BE2C (cell line): ENCODE measurements around the gene SF3A1.
A peak's percentile ranks its signal among the peaks of the same experiment; 100 is the strongest.

ENCODE experiments used
- DNase-seq: peaks from one replicate; pipeline ENCODE4 v3.0.0-alpha.2; 2020
- H3K27me3 ChIP-seq: fragments of 250-450 bp; sonication (Bioruptor Pico); 2 replicates; pipeline ENCODE4 v1.5.1; 2020; ENCODE audit warnings: mild to moderate bottlenecking
- H3K36me3 ChIP-seq: fragments of 250-450 bp; sonication (Bioruptor Pico); 2 replicates; pipeline ENCODE4 v1.5.1; 2020; ENCODE audit warnings: mild to moderate bottlenecking
- H3K4me1 ChIP-seq: fragments of 250-450 bp; sonication (Bioruptor Pico); 2 replicates; pipeline ENCODE4 v1.5.1; 2020
- H3K4me3 ChIP-seq: 2 replicates; pipeline ENCODE4 v1.5.1; 2011; ENCODE audit warnings: low read depth, low read length
- H3K9me3 ChIP-seq: fragments of 250-450 bp; sonication (Bioruptor Pico); 2 replicates; pipeline ENCODE4 v1.5.1; 2020
- CTCF ChIP-seq: IDR thresholded peaks from 2 replicates; pipeline ENCODE4 v1.5.1; 2012; ENCODE audit warnings: mild to moderate bottlenecking, low read depth, low read length

The SF3A1 gene

GRCh38 chr22:30400159-30400558 is 43.5 kb upstream of the SF3A1 start:
- DNase-seq, result no peak
- no peak overlapping the region for H3K4me3 ChIP-seq
- no peaks in the 10 kb centered on the region for H3K9me3 ChIP-seq
- no peaks in the 10 kb centered on the region for H3K4me1 ChIP-seq
- H3K36me3 ChIP-seq, result no peaks in the 10 kb centered on the region
- TF ChIP-seq CTCF, result no peak
- H3K27me3 ChIP-seq, result peaks cover 5% of the 10 kb centered on the region; the same call in 1 of the 2 replicates

- TF ChIP-seq CTCF, result no peak
- Histone ChIP-seq H3K27me3 (peaks cover 5% of the 10 kb centered on the region; the same call in 1 of the 2 replicates), H3K4me1 (no peaks in the 10 kb centered on the region), H3K4me3 (no peak overlapping the region), H3K9me3 (no peaks in the 10 kb centered on the region), H3K36me3 (no peaks in the 10 kb centered on the region)
- DNase-seq, result no peak
Measured at GRCh38 chr22:30399718-30400117, 43.0 kb upstream of the SF3A1 start.

- Histone ChIP-seq H3K36me3 (no peaks in the 10 kb centered on the region), H3K4me1 (no peaks in the 10 kb centered on the region), H3K27me3 (peaks cover 5% of the 10 kb centered on the region; the same call in 1 of the 2 replicates), H3K9me3 (no peaks in the 10 kb centered on the region), H3K4me3 (no peak overlapping the region)
- no peak for TF ChIP-seq CTCF
- DNase-seq, result no peak
Measured at GRCh38 chr22:30398685-30399680, 42.3 kb upstream of the SF3A1 start.

GRCh38 chr22:30397656-30398635 is 41.3 kb upstream of the SF3A1 start:
- Histone ChIP-seq H3K4me3 (peak overlapping the region; percentile 36), H3K27me3 (peaks cover 5% of the 10 kb centered on the region; the same call in 1 of the 2 replicates), H3K9me3 (no peaks in the 10 kb centered on the region), H3K4me1 (no peaks in the 10 kb centered on the region), H3K36me3 (no peaks in the 10 kb centered on the region)
- no peak for DNase-seq
- no peak for TF ChIP-seq CTCF

- peak; percentile 67 for DNase-seq
- H3K4me1 ChIP-seq, result no peaks in the 10 kb centered on the region
- H3K27me3 ChIP-seq, result peaks cover 5% of the 10 kb centered on the region; the same call in 1 of the 2 replicates
- TF ChIP-seq CTCF, result no peak
- no peaks in the 10 kb centered on the region for H3K36me3 ChIP-seq
- H3K9me3 ChIP-seq, result no peaks in the 10 kb centered on the region
- peak within 1 kb of the TSS; percentile 36 for H3K4me3 ChIP-seq
Measured at GRCh38 chr22:30396871-30397655, 40.4 kb upstream of the SF3A1 start, which contains the start of gene SEC14L2. TSS of gene SEC14L2 (plus strand) at chr22:30397018. CDS start at chr22:30397117, 99 bp downstream.
